Right lobe of liver (tissue), 6 donors: ENCODE data around the gene ZKSCAN3. TPM values are rescaled to one million over a fixed set of nuclear protein-coding genes. Genes with fewer than 3 reads are reported as not detected.

Experiments
- ATAC-seq, 4 donors: fragments of 200-7000 bp; cut with Tn5 transposase; one replicate each; pipeline ENCODE4 v1.9.1; 2020; ENCODE audit warnings: mild to moderate bottlenecking in 4 of 4, moderate library complexity in 4 of 4
- DNase-seq, 3 donors: peaks; one replicate each; pipeline ENCODE4 v3.0.0-alpha.2; 2020
- H3K27ac ChIP-seq, 3 donors: fragments of 200-600 bp; one replicate each; pipeline ENCODE4 v1.8.0; 2022
- H3K27me3 ChIP-seq, 2 donors: fragments of 200-600 bp; one replicate each; pipeline ENCODE4 v1.8.0; 2022
- H3K36me3 ChIP-seq, 4 donors: fragments of 200-600 bp; sonication (generic) in 1 of 4; one replicate each; pipeline versions ENCODE4 v1.5.1 to v1.8.0; 2017 to 2022; ENCODE audit warnings: control low read depth in 1 of 4
- H3K4me1 ChIP-seq, 4 donors: fragments of 200-600 bp; sonication (generic) in 1 of 4; one replicate each; pipeline versions ENCODE4 v1.5.1 to v1.8.0; 2017 to 2022; ENCODE audit warnings: control low read depth in 1 of 4
- H3K4me3 ChIP-seq, 3 donors: fragments of 200-600 bp; one replicate each; pipeline ENCODE4 v1.8.0; 2022
- H3K9me3 ChIP-seq, 4 donors: fragments of 200-600 bp; sonication (generic) in 1 of 4; one replicate each; pipeline versions ENCODE4 v1.5.1 to v1.8.0; 2017 to 2022; ENCODE audit warnings: control low read depth in 1 of 4
- CTCF ChIP-seq, 4 donors: fragments of 200-600 bp in 3 of 4; fragments of 450-650 bp in 1 of 4; IDR thresholded peaks; one replicate each; pipeline versions ENCODE4 v1.5.1 to v1.8.0; 2016 to 2022; ENCODE audit warnings: antibody characterized with exemption in 4 of 4, mild to moderate bottlenecking in 2 of 4
- POLR2A ChIP-seq: fragments of 450-650 bp; IDR thresholded peaks from one replicate; pipeline ENCODE4 v1.6.1; 2017; ENCODE audit warnings: antibody characterized with exemption, mild to moderate bottlenecking
- WGBS: methylation state at CpG from one replicate; pipeline ENCODE4 v1.1.6; 2018; ENCODE audit warnings: low coverage, low lambda C conversion rate; ENCODE audit not compliant: insufficient coverage; ENCODE audit errors: missing lambda C conversion rate; 5-methylcytosine and 5-hydroxymethylcytosine counted together
- intact Hi-C, 2 donors: fragments of 100-400 bp; cut with DNase I; formaldehyde crosslinking; loops; one replicate each; pipeline versions ENCODE4 v1.11.2 to v1.14.1; 2022
- total RNA-seq, 6 experiments: library from RNA; depleted of rRNA in 2 of 6; stranded (reverse); fragments of >200 nt in 2 of 6; fragmentation: NEBNext Ultra II Directional in 3 of 6; extraction: Animal tissue kit (Norgen Biotek cat#: 25700) in 3 of 6; gene quantifications; one replicate each; pipeline versions ENCODE4 v1.1.0 to v1.2.4, GENCODE V29; 2016 to 2023
- donor health status: DM: no; HTN: yes; CAD: no.
- donor health status: DM: no; HTN: no; CAD: no.
- donor health status: DM: no; HTN: no; CAD: no.
- donor health status: DM: no; HTN: yes; CAD: no.
- donor health status: DM: no; HTN: yes; CAD: no.

Gene ZKSCAN3
- total RNA-seq, 6 experiments from 2014 or later, result 1.3 to 3.8 (median 2.5) TPM

GRCh38 chr6:28373925-28374324 lies 24.2 kb downstream of the ZKSCAN3 start:
- intact Hi-C loops, result no loop called here
- DNase-seq (no peak), ATAC-seq (no peak)
- H3K27ac ChIP-seq, result no peak overlapping the region
- 86% methylated on average over 1 of the region's 1 CpG for WGBS
- H3K27me3 ChIP-seq, result no peaks in the 10 kb centered on the region
- no peaks in the 10 kb centered on the region for H3K36me3 ChIP-seq
- no peaks in the 10 kb centered on the region for H3K4me1 ChIP-seq
- TF ChIP-seq CTCF (IDR thresholded peaks at IDR 0.05), result no peak
- TF ChIP-seq POLR2A, result no peak
- H3K4me3 ChIP-seq, result no peak overlapping the region
- H3K9me3 ChIP-seq, result no peaks in the 10 kb centered on the region

GRCh38 chr6:28377879-28378278 lies 28.1 kb downstream of the ZKSCAN3 start:
- 100% methylated on average over 1 of the region's 1 CpG for WGBS
- H3K36me3 ChIP-seq, result peaks cover 0 to 3% (median 0%) of the 10 kb centered on the region in 4 donors
- peaks cover 0 to 4% (median 0%) of the 10 kb centered on the region in 4 donors for H3K4me1 ChIP-seq
- H3K27me3 ChIP-seq, result no peaks in the 10 kb centered on the region
- ATAC-seq (no peak), DNase-seq (no peak)
- no peak overlapping the region for H3K27ac ChIP-seq
- intact Hi-C loops, result no loop called here
- TF ChIP-seq CTCF (IDR thresholded peaks at IDR 0.05) (no peak), POLR2A (no peak)
- no peaks in the 10 kb centered on the region for H3K9me3 ChIP-seq
- no peak overlapping the region for H3K4me3 ChIP-seq

GRCh38 chr6:28378644-28379043 lies 28.9 kb downstream of the ZKSCAN3 start:
- intact Hi-C loops, result no loop called here
- ATAC-seq (no peak), DNase-seq (no peak)
- H3K4me1 ChIP-seq, result peaks cover 0 to 5% (median 0%) of the 10 kb centered on the region in 4 donors
- no peak overlapping the region for H3K27ac ChIP-seq
- H3K36me3 ChIP-seq, result peaks cover 0 to 3% (median 0%) of the 10 kb centered on the region in 4 donors
- TF ChIP-seq CTCF (IDR thresholded peaks at IDR 0.05), result no peak
- TF ChIP-seq POLR2A, result no peak
- H3K4me3 ChIP-seq, result no peak overlapping the region
- H3K9me3 ChIP-seq, result no peaks in the 10 kb centered on the region
- no peaks in the 10 kb centered on the region for H3K27me3 ChIP-seq

GRCh38 chr6:28380381-28380780 lies 30.6 kb downstream of the ZKSCAN3 start:
- no peak for TF ChIP-seq POLR2A
- TF ChIP-seq CTCF (IDR thresholded peaks at IDR 0.05), result no peak
- Histone ChIP-seq H3K4me3 (no peak overlapping the region), H3K4me1 (peaks cover 0 to 5% (median 0%) of the 10 kb centered on the region in 4 donors), H3K9me3 (no peaks in the 10 kb centered on the region), H3K27ac (no peak overlapping the region), H3K36me3 (peaks cover 0 to 3% (median 0%) of the 10 kb centered on the region in 4 donors), H3K27me3 (no peaks in the 10 kb centered on the region)
- intact Hi-C loops, result no loop called here
- ATAC-seq (no peak), DNase-seq (no peak)
- WGBS, result 100% methylated on average over 2 of the region's 2 CpGs
